C4-2B (cell line): ENCODE data around the gene RHO.

Experiments used
- H3K27ac ChIP-seq: fragments of 450-650 bp; 2 replicates; pipeline ENCODE4 v1.5.1; 2017
- CTCF ChIP-seq: fragments of 450-650 bp; conservative IDR thresholded peaks from 2 replicates; pipeline ENCODE4 v1.5.1; 2017; ENCODE audit warnings: mild to moderate bottlenecking
- ZFX ChIP-seq: fragments of 450-650 bp; IDR thresholded peaks from 2 replicates; pipeline ENCODE4 v1.6.1; 2017

The RHO gene

GRCh38 chr3:129558081-129558771 lies 29.8 kb downstream of the RHO start:
- no peak overlapping the region for H3K27ac ChIP-seq
- TF ChIP-seq ZFX (no peak), CTCF (no peak)

GRCh38 chr3:129558772-129559564 lies 30.5 kb downstream of the RHO start:
- no peak overlapping the region for H3K27ac ChIP-seq

GRCh38 chr3:129559565-129560079 lies 31.2 kb downstream of the RHO start:
- H3K27ac ChIP-seq = no peak overlapping the region
- no peak for TF ChIP-seq CTCF
- no peak for TF ChIP-seq ZFX

More at GRCh38 chr3:129558772-129559564, 30.5 kb downstream of the RHO start:
- TF ChIP-seq CTCF (no peak), ZFX (no peak)

GRCh38 chr3:129560269-129560787 lies 31.9 kb downstream of the RHO start:
- no peak overlapping the region for H3K27ac ChIP-seq
- TF ChIP-seq CTCF (no peak), ZFX (no peak)

GRCh38 chr3:129560911-129561594 lies 32.6 kb downstream of the RHO start:
- TF ChIP-seq CTCF (no peak), ZFX (no peak)
- H3K27ac ChIP-seq = no peak overlapping the region

GRCh38 chr3:129561619-129562248 lies 33.3 kb downstream of the RHO start:
- TF ChIP-seq CTCF = no peak
- H3K27ac ChIP-seq = no peak overlapping the region
